Measurements from ENCODE around the gene EEPD1.
A peak's percentile ranks its signal among the peaks of the same experiment; 100 is the strongest.

EEPD1 gene

DNA sequence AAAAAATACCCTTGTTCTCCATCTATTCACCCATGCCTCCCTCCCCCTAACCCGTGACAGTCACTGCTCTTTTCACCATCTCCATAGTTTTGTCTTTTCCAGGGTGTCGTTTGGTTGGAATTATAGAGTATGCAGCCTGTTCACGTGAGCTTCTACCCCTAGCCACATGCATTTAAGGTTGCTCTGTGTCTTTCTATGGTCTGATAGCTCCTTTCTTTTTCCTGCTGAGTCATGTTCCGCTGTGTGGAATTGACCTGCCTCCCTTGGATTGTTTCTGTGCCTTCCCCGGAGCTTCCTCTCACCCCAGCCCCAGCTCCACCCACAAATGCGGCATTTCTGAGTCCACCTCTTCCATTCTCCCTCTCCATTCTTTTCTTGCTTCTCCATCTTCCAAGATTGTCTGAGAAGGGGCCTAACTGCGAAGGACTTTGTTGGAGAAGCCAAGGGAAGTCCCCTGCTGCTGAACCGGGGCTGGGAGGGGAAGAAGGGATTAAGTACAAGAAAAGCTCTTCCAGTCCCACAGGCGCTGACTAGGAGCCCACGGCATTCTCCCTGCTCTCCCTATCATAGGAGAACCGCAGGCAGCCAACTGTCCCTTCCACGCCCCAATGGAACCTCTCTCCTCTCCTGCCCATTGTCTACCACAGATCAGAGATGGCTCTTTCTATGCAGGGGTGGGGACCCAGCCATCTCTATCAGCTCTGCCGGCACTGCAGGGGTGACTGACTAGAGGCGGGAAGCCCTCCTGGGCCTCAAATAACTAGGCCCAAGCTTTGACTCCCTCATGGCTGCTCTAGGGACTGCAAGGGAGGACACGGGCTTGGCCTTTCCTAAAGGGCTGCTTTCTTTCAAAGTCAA lies 149.1 kb downstream of the EEPD1 start:
- H3K4me1 ChIP-seq, result peaks cover 11 to 36% (median 33%) of the 10 kb centered on the region in 10 experiments; a peak in 18 of 20 replicates
- H3K27me3 ChIP-seq, result no peaks in the 10 kb centered on the region
- H3K9me3 ChIP-seq (replicated peaks in 1 of 11), result no peaks in the 10 kb centered on the region
- peak overlapping the region in 5 of 11 experiments; percentile 5 to 62 (median 40); a peak in 7 of 22 replicates for H3K27ac ChIP-seq
- peak overlapping the region in 4 of 11 experiments; percentile 3 to 48 (median 17); a peak in 5 of 22 replicates for H3K4me2 ChIP-seq
- TF ChIP-seq Cebpa-rat (IDR thresholded peaks at IDR 0.05), result no peak
- no peak overlapping the region for H3K4me3 ChIP-seq
- peaks cover 6 to 75% (median 28%) of the 10 kb centered on the region in 11 experiments; a peak in 17 of 22 replicates for H3K36me3 ChIP-seq
- no peak overlapping the region for H3K9ac ChIP-seq
- peaks cover 0 to 41% (median 0%) of the 10 kb centered on the region in 11 experiments; a peak in 3 of 22 replicates for H4K20me1 ChIP-seq

GRCh38 chr7:36303202-36304098 lies 150.4 kb downstream of the EEPD1 start:
- H3K4me1 ChIP-seq, result peaks cover 6 to 33% (median 28%) of the 10 kb centered on the region in 10 experiments
- peak overlapping the region in 7 of 11 experiments; percentile 3 to 48 (median 27); a peak in 7 of 22 replicates for H3K4me2 ChIP-seq
- H3K27ac ChIP-seq, result peak overlapping the region in 4 of 11 experiments; percentile 17 to 62 (median 44); a peak in 6 of 22 replicates
- peaks cover 0 to 30% (median 0%) of the 10 kb centered on the region in 11 experiments; a peak in 3 of 22 replicates for H4K20me1 ChIP-seq
- no peak overlapping the region for H3K9ac ChIP-seq
- no peak for TF ChIP-seq Cebpa-rat (IDR thresholded peaks at IDR 0.05)
- H3K4me3 ChIP-seq, result no peak overlapping the region
- no peaks in the 10 kb centered on the region for H3K9me3 ChIP-seq (replicated peaks in 1 of 11)
- H3K36me3 ChIP-seq, result peaks cover 6 to 61% (median 18%) of the 10 kb centered on the region in 11 experiments; a peak in 16 of 22 replicates
- H3K27me3 ChIP-seq, result no peaks in the 10 kb centered on the region

DNA sequence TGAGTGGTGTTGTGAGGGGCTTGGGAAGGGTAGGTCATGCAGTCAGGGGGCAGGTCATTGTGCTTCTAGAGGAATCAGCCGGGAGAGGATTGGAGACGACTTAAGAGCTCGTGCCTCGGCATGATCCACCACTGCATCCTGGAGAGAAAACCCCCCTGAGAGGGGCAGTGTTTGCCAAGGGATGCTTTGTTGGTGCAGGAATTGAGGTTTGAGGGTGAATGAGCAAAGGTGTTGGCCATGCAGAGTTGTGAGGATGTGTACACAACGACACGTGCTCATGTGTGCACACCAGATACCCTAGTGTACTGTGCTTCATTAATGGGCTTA lies 151.0 kb downstream of the EEPD1 start:
- no peak overlapping the region for H3K4me2 ChIP-seq
- peak overlapping the region in 2 of 11 experiments; percentile 47 to 62; a peak in 4 of 22 replicates for H3K27ac ChIP-seq
- no peak overlapping the region for H3K9ac ChIP-seq

GRCh38 chr7:36305226-36305625 lies 152.2 kb downstream of the EEPD1 start:
- H3K36me3 ChIP-seq, result peaks cover 0 to 45% (median 8%) of the 10 kb centered on the region in 11 experiments; a peak in 13 of 22 replicates
- H3K27me3 ChIP-seq, result no peaks in the 10 kb centered on the region
- peaks cover 11 to 47% (median 38%) of the 10 kb centered on the region in 10 experiments; a peak in 18 of 20 replicates for H3K4me1 ChIP-seq
- TF ChIP-seq Cebpa-rat (IDR thresholded peaks at IDR 0.05), result no peak
- H4K20me1 ChIP-seq, result peaks cover 0 to 25% (median 0%) of the 10 kb centered on the region in 11 experiments; a peak in 3 of 22 replicates
- H3K4me2 ChIP-seq, result 0 out of 22 replicates have a peak overlapping the region, but pooled peaks of 1 of the 11 experiments have one; percentile 7
- no peaks in the 10 kb centered on the region for H3K9me3 ChIP-seq (replicated peaks in 1 of 11)
- H3K9ac ChIP-seq, result no peak overlapping the region
- H3K27ac ChIP-seq, result no peak overlapping the region
- no peak overlapping the region for H3K4me3 ChIP-seq

More for the DNA sequence above, 151.0 kb downstream of the EEPD1 start:
- H4K20me1 ChIP-seq, result peaks cover 0 to 30% (median 0%) of the 10 kb centered on the region in 11 experiments; a peak in 3 of 22 replicates
- no peaks in the 10 kb centered on the region for H3K9me3 ChIP-seq (replicated peaks in 1 of 11)
- no peak overlapping the region for H3K4me3 ChIP-seq
- peaks cover 13 to 39% (median 32%) of the 10 kb centered on the region in 10 experiments; a peak in 18 of 20 replicates for H3K4me1 ChIP-seq
- H3K27me3 ChIP-seq, result no peaks in the 10 kb centered on the region
- TF ChIP-seq Cebpa-rat (IDR thresholded peaks at IDR 0.05), result no peak
- H3K36me3 ChIP-seq, result peaks cover 3 to 55% (median 12%) of the 10 kb centered on the region in 11 experiments; a peak in 16 of 22 replicates

DNA sequence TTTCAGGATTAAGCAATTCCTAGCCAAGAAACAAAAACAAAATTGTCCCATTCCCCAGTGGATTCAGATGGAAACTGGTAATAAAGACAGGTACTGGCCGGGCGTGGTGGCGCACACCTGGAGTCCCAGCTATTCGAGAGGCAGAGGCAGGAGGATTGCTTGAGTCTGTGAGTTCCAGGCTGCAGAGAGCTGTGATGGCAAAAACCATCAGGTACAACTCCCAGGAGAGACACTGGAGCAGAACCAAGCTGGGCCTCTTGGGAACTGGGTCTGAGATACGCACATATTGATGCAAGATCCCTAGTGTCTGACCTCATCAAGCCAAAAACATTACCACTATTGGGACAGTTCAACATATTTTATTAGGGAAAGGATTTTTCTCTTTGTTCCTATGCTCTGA lies 152.6 kb downstream of the EEPD1 start:
- peaks cover 0 to 41% (median 5%) of the 10 kb centered on the region in 11 experiments; a peak in 12 of 22 replicates for H3K36me3 ChIP-seq
- no peaks in the 10 kb centered on the region for H3K9me3 ChIP-seq (replicated peaks in 1 of 11)
- H3K4me2 ChIP-seq, result 0 out of 22 replicates have a peak overlapping the region, but pooled peaks of 1 of the 11 experiments have one; percentile 7
- peaks cover 6 to 47% (median 38%) of the 10 kb centered on the region in 10 experiments; a peak in 18 of 20 replicates for H3K4me1 ChIP-seq
- TF ChIP-seq Cebpa-rat (IDR thresholded peaks at IDR 0.05), result no peak
- peaks cover 0 to 23% (median 0%) of the 10 kb centered on the region in 11 experiments; a peak in 3 of 22 replicates for H4K20me1 ChIP-seq
- H3K27me3 ChIP-seq, result no peaks in the 10 kb centered on the region
- no peak overlapping the region; a peak in 1 of 22 replicates for H3K27ac ChIP-seq
- H3K9ac ChIP-seq, result no peak overlapping the region
- H3K4me3 ChIP-seq, result no peak overlapping the region

DNA sequence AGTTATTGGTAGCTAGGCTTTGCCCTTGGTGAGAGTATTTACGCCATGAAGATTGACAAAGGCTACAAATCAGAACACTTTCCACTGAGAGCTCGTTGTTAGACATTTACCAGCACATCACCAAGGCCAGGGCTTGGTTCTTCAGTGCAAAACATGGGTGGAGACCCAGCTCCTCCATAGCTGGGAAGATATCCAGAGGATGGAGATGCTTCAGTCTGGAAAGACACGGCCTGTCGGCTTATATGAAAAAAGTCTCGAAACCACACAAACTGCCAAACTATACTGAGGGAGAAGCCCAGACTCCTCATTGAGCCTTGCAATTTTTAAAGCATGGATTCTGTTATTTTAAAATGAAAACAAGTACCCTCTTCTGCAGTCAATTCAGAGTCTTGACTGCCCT lies 153.2 kb downstream of the EEPD1 start:
- H3K9me3 ChIP-seq (replicated peaks in 1 of 11), result no peaks in the 10 kb centered on the region
- H3K27ac ChIP-seq, result no peak overlapping the region; a peak in 1 of 22 replicates
- H3K9ac ChIP-seq, result no peak overlapping the region
- H3K4me1 ChIP-seq, result peaks cover 2 to 47% (median 38%) of the 10 kb centered on the region in 10 experiments; a peak in 18 of 20 replicates
- H4K20me1 ChIP-seq, result peaks cover 0 to 23% (median 0%) of the 10 kb centered on the region in 11 experiments; a peak in 3 of 22 replicates
- no peaks in the 10 kb centered on the region for H3K27me3 ChIP-seq
- H3K36me3 ChIP-seq, result peaks cover 0 to 35% (median under 1%) of the 10 kb centered on the region in 11 experiments; a peak in 9 of 22 replicates
- H3K4me2 ChIP-seq, result 0 out of 22 replicates have a peak overlapping the region, but pooled peaks of 1 of the 11 experiments have one; percentile 7
- no peak overlapping the region for H3K4me3 ChIP-seq
- TF ChIP-seq Cebpa-rat (IDR thresholded peaks at IDR 0.05), result no peak

- TF ChIP-seq Cebpa-rat (IDR thresholded peaks at IDR 0.05), result peak in 3 of 11 experiments; percentile 8 to 61 (median 17); a peak in 2 of 22 replicates
These were observed 153.7 kb downstream of the EEPD1 start for GRCh38 chr7:36306722-36307121.

DNA sequence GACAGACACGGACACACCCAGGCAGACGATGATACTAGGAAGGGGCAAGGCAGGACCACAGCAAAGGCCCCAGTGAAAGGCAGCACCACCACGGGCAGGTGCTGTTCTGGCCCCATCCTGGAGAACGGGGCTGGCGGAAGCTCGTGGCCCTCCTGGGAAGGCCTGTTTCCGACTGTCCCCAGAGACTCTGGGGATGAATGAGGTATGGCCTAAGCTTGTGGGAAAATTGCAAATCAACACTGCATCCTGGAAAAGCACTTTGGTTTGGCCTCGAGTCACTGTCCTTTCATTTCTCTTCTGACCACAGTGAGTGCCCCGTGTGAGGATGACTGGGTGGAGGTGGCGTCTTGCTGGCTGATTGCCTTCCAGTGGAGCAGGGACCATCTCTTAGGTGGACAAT lies 155.0 kb downstream of the EEPD1 start:
- no peak overlapping the region for H3K4me3 ChIP-seq
- no peak for TF ChIP-seq Cebpa-rat (IDR thresholded peaks at IDR 0.05)
- H3K4me2 ChIP-seq, result peak overlapping the region in 3 of 11 experiments; percentile 57 to 75 (median 73); a peak in 3 of 22 replicates
- H3K9ac ChIP-seq, result no peak overlapping the region
- no peaks in the 10 kb centered on the region for H3K9me3 ChIP-seq (replicated peaks in 1 of 11)
- H3K4me1 ChIP-seq, result peaks cover 0 to 39% (median 28%) of the 10 kb centered on the region in 10 experiments; a peak in 16 of 20 replicates
- H3K36me3 ChIP-seq, result peaks cover 0 to 17% (median 0%) of the 10 kb centered on the region in 11 experiments; a peak in 6 of 22 replicates
- no peak overlapping the region for H3K27ac ChIP-seq
- peaks cover 0 to 16% (median 0%) of the 10 kb centered on the region in 11 experiments; a peak in 3 of 22 replicates for H4K20me1 ChIP-seq
- no peaks in the 10 kb centered on the region for H3K27me3 ChIP-seq

More at GRCh38 chr7:36306722-36307121, 153.7 kb downstream of the EEPD1 start:
- Histone ChIP-seq H4K20me1 (peaks cover 0 to 23% (median 0%) of the 10 kb centered on the region in 11 experiments; a peak in 3 of 22 replicates), H3K27me3 (no peaks in the 10 kb centered on the region), H3K9me3 (replicated peaks in 1 of 11) (no peaks in the 10 kb centered on the region), H3K27ac (no peak overlapping the region), H3K9ac (no peak overlapping the region), H3K4me1 (peaks cover 0 to 46% (median 37%) of the 10 kb centered on the region in 10 experiments; a peak in 16 of 20 replicates), H3K36me3 (peaks cover 0 to 30% (median 0%) of the 10 kb centered on the region in 11 experiments; a peak in 8 of 22 replicates), H3K4me3 (no peak overlapping the region), H3K4me2 (no peak overlapping the region)
